HepG2 (cell line): ENCODE data around the gene CFAP54. TPM values are rescaled to one million over a fixed set of nuclear protein-coding genes. Genes with fewer than 3 reads are reported as not detected.

Experiments used
- ATAC-seq: fragments of 200-7000 bp; cut with Tn5 transposase; 3 replicates; pipeline ENCODE4 v1.9.1; 2020; ENCODE audit warnings: mild to moderate bottlenecking, moderate library complexity
- BruUV-seq: library from RNA; stranded (reverse); fragments of 400-500 nt; replicated peaks from 2 replicates; lab custom pipeline; 2021; lab: Mats Ljungman, UMichigan
- CTCF ChIA-PET: fragments of 300-600 bp; formaldehyde crosslinking; extraction: SDS; loops from one replicate; lab custom pipeline; 2021; ENCODE audit warnings: low total read pairs, inconsistent platforms, low intra/inter-chr PET ratio; lab: Yijun Ruan, JAX
- POLR2A ChIA-PET: fragments of 350-600 bp; sonication (Branson Sonifier 250); formaldehyde crosslinking; loops from one replicate; lab custom pipeline; 2020; ENCODE audit warnings: antibody characterized with exemption, inconsistent platforms; lab: Yijun Ruan, JAX
- DNase-seq: peaks from one replicate; pipeline ENCODE4 v3.0.0-alpha.2; 2015; ENCODE audit warnings: low spot score
- FAIRE-seq: peaks from 3 replicates; lab custom pipeline; 2011; peaks lifted over from hg19 to GRCh38; lab: Jason Lieb, UNC
- H2AFZ ChIP-seq: one replicate; pipeline ENCODE4 v1.6.1; 2011; ENCODE audit warnings: low read length, inconsistent platforms
- H3K27ac ChIP-seq: fragments of 300-600 bp; 3 replicates; pipeline ENCODE4 v1.8.0; 2011; ENCODE audit warnings: mixed run types, mild to moderate bottlenecking, mixed read lengths, low read length, inconsistent platforms; ENCODE audit not compliant: insufficient read depth; ENCODE audit errors: extremely low read length
- H3K27me3 ChIP-seq, 2 experiments: fragments of 200-600 bp in 1 of 2; 2 replicates in 1 of 2; 3 replicates in 1 of 2; pipeline versions ENCODE4 v1.6.0 to v1.8.0; 2011; ENCODE audit warnings: low read length in 2 of 2, mild to moderate bottlenecking in 2 of 2, moderate library complexity in 2 of 2, inconsistent platforms in 1 of 2; ENCODE audit not compliant: insufficient read depth in 2 of 2, control insufficient read depth in 1 of 2
- H3K36me3 ChIP-seq, 2 experiments: fragments of 200-600 bp in 1 of 2; replicated peaks in 1 of 2; 2 replicates in 1 of 2; 3 replicates in 1 of 2; pipeline versions ENCODE4 v1.5.1 to v1.8.0; 2011; ENCODE audit warnings: low read length in 2 of 2, inconsistent platforms in 1 of 2; ENCODE audit not compliant: insufficient read depth in 2 of 2, control insufficient read depth in 1 of 2
- H3K4me1 ChIP-seq: 2 replicates; pipeline ENCODE4 v1.5.1; 2012; ENCODE audit warnings: low read length, inconsistent platforms; ENCODE audit not compliant: insufficient read depth
- H3K4me2 ChIP-seq: 2 replicates; pipeline ENCODE4 v1.6.0; 2011; ENCODE audit warnings: low read depth, low read length, inconsistent platforms
- H3K4me3 ChIP-seq, 3 experiments: fragments of 200-600 bp in 1 of 3; sonication (generic), shearing (Covaris generic) in 1 of 3; replicated peaks in 1 of 3; 2 replicates each; pipeline ENCODE4 v1.5.1; 2011 to 2016; ENCODE audit warnings: low read length in 3 of 3, inconsistent platforms in 2 of 3, low read depth in 2 of 3, mild to moderate bottlenecking in 2 of 3, control low read depth in 1 of 3, mixed read lengths in 1 of 3; ENCODE audit not compliant: insufficient read depth in 1 of 3
- H3K79me2 ChIP-seq: one replicate; pipeline ENCODE4 v1.6.1; 2011; ENCODE audit warnings: low read length, inconsistent platforms; ENCODE audit not compliant: insufficient read depth
- H3K9ac ChIP-seq: 2 replicates; pipeline ENCODE4 v1.6.0; 2011; ENCODE audit warnings: mild to moderate bottlenecking, low read depth, low read length, inconsistent platforms; ENCODE audit not compliant: insufficient read depth
- H3K9me3 ChIP-seq: 2 replicates; pipeline ENCODE4 v1.5.1; 2012; ENCODE audit warnings: mild to moderate bottlenecking, low read length
- H4K20me1 ChIP-seq: 2 replicates; pipeline ENCODE4 v1.6.0; 2011; ENCODE audit warnings: inconsistent platforms, mild to moderate bottlenecking, low read length, moderate library complexity; ENCODE audit not compliant: insufficient read depth
- HHEX ChIP-seq: IDR thresholded peaks from 2 replicates; pipeline ENCODE4 v1.6.1; 2016; ENCODE audit warnings: control low read depth
- KLF11 ChIP-seq: IDR thresholded peaks from 2 replicates; pipeline ENCODE4 v1.6.1; 2016; ENCODE audit warnings: missing compliant biosample characterization
- MIER2 ChIP-seq: IDR thresholded peaks from 2 replicates; pipeline ENCODE4 v1.6.1; 2016; ENCODE audit warnings: missing biosample characterization, missing genetic modification reagents
- MXD4 ChIP-seq: IDR thresholded peaks from 2 replicates; pipeline ENCODE4 v1.6.1; 2016; ENCODE audit warnings: mild to moderate bottlenecking, missing biosample characterization, missing genetic modification reagents
- POLR2AphosphoS2 ChIP-seq: IDR thresholded peaks from 2 replicates; pipeline ENCODE4 v1.6.1; 2011; ENCODE audit warnings: low read depth, low read length, improper control_type of control experiment
- SMARCE1 ChIP-seq: fragments of 450-650 bp; IDR thresholded peaks from 2 replicates; pipeline ENCODE4 v1.6.1; 2017; ENCODE audit warnings: borderline replicate concordance
- TFE3 ChIP-seq: IDR thresholded peaks from 2 replicates; pipeline ENCODE4 v1.6.1; 2016
- ZNF362 ChIP-seq: sonication (generic); formaldehyde crosslinking; IDR thresholded peaks from 2 replicates; pipeline ENCODE4 v1.4.0; 2020; ENCODE audit warnings: missing genetic modification reagents, mild to moderate bottlenecking, borderline replicate concordance
- ZNF564 ChIP-seq: sonication (generic); formaldehyde crosslinking; IDR thresholded peaks from 2 replicates; pipeline ENCODE4 v1.8.1; 2023; ENCODE audit warnings: mild to moderate bottlenecking, missing genetic modification reagents
- ZNF646 ChIP-seq: sonication (generic); formaldehyde crosslinking; IDR thresholded peaks from 2 replicates; pipeline ENCODE4 v1.9.0; 2021; ENCODE audit warnings: mild to moderate bottlenecking, missing genetic modification reagents
- ZNF740 ChIP-seq: sonication (generic); formaldehyde crosslinking; IDR thresholded peaks from 2 replicates; pipeline ENCODE4 v1.4.0; 2020; ENCODE audit warnings: missing genetic modification reagents
- ZSCAN25 ChIP-seq: sonication (generic); formaldehyde crosslinking; IDR thresholded peaks from 2 replicates; pipeline ENCODE4 v1.8.0; 2022; ENCODE audit warnings: mild to moderate bottlenecking, missing genetic modification reagents
- WGBS: methylation state at CpG from one replicate; pipeline ENCODE4 v1.1.6; 2017; ENCODE audit warnings: low lambda C conversion rate; 5-methylcytosine and 5-hydroxymethylcytosine counted together
- in situ Hi-C: cut with HindIII; loops from 2 replicates; pipeline ENCODE4 v1.10.0; 2017; ENCODE audit warnings: low pct_unique_long_range_greater_than_20kb; ENCODE audit not compliant: extremely low pct_ligation_motif_present
- intact Hi-C: fragments of 100-400 bp; cut with micrococcal nuclease; formaldehyde crosslinking; loops from one replicate; pipeline ENCODE4 v1.10.0; 2022; ENCODE audit not compliant: unreplicated experiment
- polyA plus RNA-seq, 8 experiments: library from polyadenylated mRNA; depleted of rRNA in 3 of 8; stranded (reverse) in 7 of 8; unstranded in 1 of 8; fragments of >200 nt; fragmentation: Illumina TruSeq in 4 of 8; extraction: Trizol in 4 of 8; gene quantifications; 2 replicates each; pipeline versions ENCODE4 v1.2.1 to v1.2.3, GENCODE V29; 2011 to 2016; ENCODE audit warnings: low read depth in 4 of 8, missing spikeins in 1 of 8, mixed read lengths in 1 of 8; ENCODE audit not compliant: insufficient read depth in 1 of 8
- total RNA-seq, 5 experiments: library from RNA; depleted of rRNA; stranded (reverse); fragments of >200 nt; fragmentation: Illumina TruSeq; extraction: Trizol; gene quantifications; 2 replicates each; pipeline ENCODE4 v1.2.3, GENCODE V29; 2016; ENCODE audit warnings: low read depth in 1 of 5

Gene CFAP54
- total and polyA plus RNA-seq, 2 of the 13 experiments (the other 11 are each of a cell fraction or from before 2014, with no cell fraction given) = not detected

GRCh38 chr12:96496944-96497343, 7.6 kb downstream of the CFAP54 start (continued):
- no peak for TF ChIP-seq ZNF564 (CRISPR knock-in tag)
- no peak for TF ChIP-seq HHEX (CRISPR knock-in tag)
- no peak for TF ChIP-seq TFE3 (CRISPR knock-in tag)
- TF ChIP-seq, all 625 proteins: peak for 0

- no peak for FAIRE-seq
- H2AFZ ChIP-seq = no peak overlapping the region
- POLR2A ChIA-PET = no interaction called here
Measured at GRCh38 chr12:96497855-96498254, 8.5 kb downstream of the CFAP54 start.

More at GRCh38 chr12:96497855-96498254, 8.5 kb downstream of the CFAP54 start:
- no peaks in the 10 kb centered on the region for H3K36me3 ChIP-seq
- H3K27me3 ChIP-seq = no peaks in the 10 kb centered on the region
- TF ChIP-seq ZNF740 (CRISPR knock-in tag) (no peak), KLF11 (CRISPR knock-in tag) (no peak), ZSCAN25 (CRISPR knock-in tag) (no peak), POLR2AphosphoS2 (no peak), SMARCE1 (no peak), ZNF362 (CRISPR knock-in tag) (no peak), MIER2 (CRISPR knock-in tag) (no peak), MXD4 (CRISPR knock-in tag) (no peak), ZNF646 (no peak)
- CTCF ChIA-PET = no interaction called here
- 36% methylated on average over 2 of the region's 2 CpGs for WGBS
- no peak overlapping the region for H3K4me2 ChIP-seq
- no peaks in the 10 kb centered on the region for H3K9me3 ChIP-seq
- H3K79me2 ChIP-seq = no peaks in the 10 kb centered on the region
- ATAC-seq (no peak), DNase-seq (no peak)
- peaks cover 35% of the 10 kb centered on the region for H3K4me1 ChIP-seq
- H3K4me3 ChIP-seq = no peak overlapping the region
- H3K27ac ChIP-seq = no peak overlapping the region
- H4K20me1 ChIP-seq = no peaks in the 10 kb centered on the region
- H3K9ac ChIP-seq = no peak overlapping the region
- in situ Hi-C loops = no loop called here
- intact Hi-C loops = no loop called here
- BruUV-seq = no TSS peak
